HL-60 (cell line): Measurements from ENCODE around the gene HACL1.

ENCODE experiments used
- DNase-seq, 2 experiments: peaks; one replicate each; pipeline ENCODE4 v3.0.0-alpha.2; 2010 to 2020; ENCODE audit warnings: low read depth in 1 of 2, low spot score in 1 of 2
- H3K27ac ChIP-seq: fragments of 250-450 bp; sonication (Bioruptor Pico); replicated peaks from 2 replicates; pipeline ENCODE4 v1.5.1; 2020; ENCODE audit warnings: mild to moderate bottlenecking, moderate library complexity
- H3K27me3 ChIP-seq: fragments of 250-450 bp; sonication (Bioruptor Pico); 2 replicates; pipeline ENCODE4 v1.5.1; 2021; ENCODE audit warnings: mild to moderate bottlenecking, moderate library complexity; ENCODE audit not compliant: insufficient read depth, poor library complexity, severe bottlenecking
- H3K4me3 ChIP-seq: replicated peaks from 2 replicates; pipeline ENCODE4 v1.5.1; 2011; ENCODE audit warnings: mild to moderate bottlenecking, control low read depth, low read length; ENCODE audit not compliant: insufficient read depth
- GABPA ChIP-seq: IDR thresholded peaks from 2 replicates; pipeline ENCODE4 v1.6.1; 2012; ENCODE audit warnings: low read depth
- POLR2AphosphoS5 ChIP-seq: IDR thresholded peaks from 2 replicates; pipeline ENCODE4 v1.6.1; 2012; ENCODE audit warnings: low read depth
- SPI1 ChIP-seq: IDR thresholded peaks from 2 replicates; pipeline ENCODE4 v1.6.1; 2012; ENCODE audit warnings: low read depth, mild to moderate bottlenecking, borderline replicate concordance
- TF ChIP-seq, protein P1 (sequence below): IDR thresholded peaks from 2 replicates; pipeline ENCODE4 v1.6.1; 2012; ENCODE audit warnings: low read depth; ENCODE audit not compliant: insufficient replicate concordance
- TF ChIP-seq, protein P2 (sequence below): IDR thresholded peaks from one replicate; pipeline ENCODE4 v1.5.1; 2011; ENCODE audit warnings: low read length, control low read depth, inconsistent platforms; ENCODE audit not compliant: insufficient read depth

The HACL1 gene

DNA sequence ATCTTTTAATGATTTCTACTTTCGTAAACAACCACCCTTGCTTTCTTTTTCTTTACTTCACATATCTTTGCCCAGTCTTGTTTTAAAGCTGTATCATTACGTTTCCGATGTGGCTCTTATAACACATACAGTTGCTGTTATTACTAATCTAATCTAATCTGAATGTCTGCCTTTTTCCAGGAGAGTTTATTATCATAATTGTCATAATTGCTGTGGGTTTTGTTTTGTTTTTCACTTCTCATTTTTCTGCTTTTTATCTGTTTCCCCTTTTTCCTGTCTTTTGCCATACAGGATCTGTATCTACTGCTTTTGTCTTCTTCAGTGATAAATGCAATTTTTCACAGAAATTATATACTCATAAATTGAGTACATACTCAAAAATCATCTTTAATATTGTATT is 24.9 kb downstream of the HACL1 start:
- TF ChIP-seq SPI1 = peak; percentile 54; the same call in 1 of the 2 replicates
- TF ChIP-seq, protein P1, sequence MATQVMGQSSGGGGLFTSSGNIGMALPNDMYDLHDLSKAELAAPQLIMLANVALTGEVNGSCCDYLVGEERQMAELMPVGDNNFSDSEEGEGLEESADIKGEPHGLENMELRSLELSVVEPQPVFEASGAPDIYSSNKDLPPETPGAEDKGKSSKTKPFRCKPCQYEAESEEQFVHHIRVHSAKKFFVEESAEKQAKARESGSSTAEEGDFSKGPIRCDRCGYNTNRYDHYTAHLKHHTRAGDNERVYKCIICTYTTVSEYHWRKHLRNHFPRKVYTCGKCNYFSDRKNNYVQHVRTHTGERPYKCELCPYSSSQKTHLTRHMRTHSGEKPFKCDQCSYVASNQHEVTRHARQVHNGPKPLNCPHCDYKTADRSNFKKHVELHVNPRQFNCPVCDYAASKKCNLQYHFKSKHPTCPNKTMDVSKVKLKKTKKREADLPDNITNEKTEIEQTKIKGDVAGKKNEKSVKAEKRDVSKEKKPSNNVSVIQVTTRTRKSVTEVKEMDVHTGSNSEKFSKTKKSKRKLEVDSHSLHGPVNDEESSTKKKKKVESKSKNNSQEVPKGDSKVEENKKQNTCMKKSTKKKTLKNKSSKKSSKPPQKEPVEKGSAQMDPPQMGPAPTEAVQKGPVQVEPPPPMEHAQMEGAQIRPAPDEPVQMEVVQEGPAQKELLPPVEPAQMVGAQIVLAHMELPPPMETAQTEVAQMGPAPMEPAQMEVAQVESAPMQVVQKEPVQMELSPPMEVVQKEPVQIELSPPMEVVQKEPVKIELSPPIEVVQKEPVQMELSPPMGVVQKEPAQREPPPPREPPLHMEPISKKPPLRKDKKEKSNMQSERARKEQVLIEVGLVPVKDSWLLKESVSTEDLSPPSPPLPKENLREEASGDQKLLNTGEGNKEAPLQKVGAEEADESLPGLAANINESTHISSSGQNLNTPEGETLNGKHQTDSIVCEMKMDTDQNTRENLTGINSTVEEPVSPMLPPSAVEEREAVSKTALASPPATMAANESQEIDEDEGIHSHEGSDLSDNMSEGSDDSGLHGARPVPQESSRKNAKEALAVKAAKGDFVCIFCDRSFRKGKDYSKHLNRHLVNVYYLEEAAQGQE = no peak

DNA sequence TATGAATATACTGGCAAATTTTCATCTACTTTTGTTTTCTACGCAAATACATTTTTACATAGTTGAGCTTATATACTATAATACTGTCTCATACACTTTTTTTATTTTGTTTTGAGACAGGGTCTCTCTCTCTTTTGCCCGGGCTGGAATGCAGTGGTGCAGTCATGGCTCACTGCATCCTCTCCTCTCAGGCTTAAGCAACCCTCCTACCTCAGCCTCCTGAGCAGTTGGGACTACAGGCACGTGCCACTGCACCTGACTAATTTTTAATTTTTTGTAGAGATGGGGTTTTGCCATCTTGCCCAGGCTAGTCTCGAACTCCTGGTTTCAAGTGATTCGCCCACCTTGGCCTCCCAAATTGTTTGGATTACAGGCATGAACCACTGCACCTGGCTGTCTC is 25.9 kb downstream of the HACL1 start:
- no peaks in the 10 kb centered on the region for H3K27me3 ChIP-seq
- DNase-seq = no peak

More for the DNA sequence above, 24.9 kb downstream of the HACL1 start:
- no peak for DNase-seq
- no peak overlapping the region for H3K27ac ChIP-seq
- no peaks in the 10 kb centered on the region for H3K27me3 ChIP-seq
- H3K4me3 ChIP-seq = no peak overlapping the region

DNA sequence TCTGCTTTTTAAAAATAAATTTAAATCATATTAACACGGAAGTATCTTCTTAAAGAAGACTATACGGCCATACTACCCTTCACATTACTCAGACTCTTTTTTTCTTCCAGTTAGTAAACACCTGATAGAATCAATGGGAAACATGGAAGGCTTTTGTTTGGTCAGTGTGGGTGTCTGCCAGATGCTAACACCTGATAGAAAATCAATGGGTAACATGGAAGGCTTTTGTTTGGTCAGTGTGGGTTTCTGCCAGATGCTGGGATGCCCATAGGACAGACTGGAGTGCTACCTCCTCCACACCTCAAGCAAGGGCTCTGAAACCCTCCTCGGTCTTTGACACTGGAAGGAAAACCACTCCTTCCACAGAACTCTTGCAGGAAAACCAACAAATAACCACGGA is 29.2 kb downstream of the HACL1 start:
- TF ChIP-seq POLR2AphosphoS5 = no peak
- TF ChIP-seq, protein P2, sequence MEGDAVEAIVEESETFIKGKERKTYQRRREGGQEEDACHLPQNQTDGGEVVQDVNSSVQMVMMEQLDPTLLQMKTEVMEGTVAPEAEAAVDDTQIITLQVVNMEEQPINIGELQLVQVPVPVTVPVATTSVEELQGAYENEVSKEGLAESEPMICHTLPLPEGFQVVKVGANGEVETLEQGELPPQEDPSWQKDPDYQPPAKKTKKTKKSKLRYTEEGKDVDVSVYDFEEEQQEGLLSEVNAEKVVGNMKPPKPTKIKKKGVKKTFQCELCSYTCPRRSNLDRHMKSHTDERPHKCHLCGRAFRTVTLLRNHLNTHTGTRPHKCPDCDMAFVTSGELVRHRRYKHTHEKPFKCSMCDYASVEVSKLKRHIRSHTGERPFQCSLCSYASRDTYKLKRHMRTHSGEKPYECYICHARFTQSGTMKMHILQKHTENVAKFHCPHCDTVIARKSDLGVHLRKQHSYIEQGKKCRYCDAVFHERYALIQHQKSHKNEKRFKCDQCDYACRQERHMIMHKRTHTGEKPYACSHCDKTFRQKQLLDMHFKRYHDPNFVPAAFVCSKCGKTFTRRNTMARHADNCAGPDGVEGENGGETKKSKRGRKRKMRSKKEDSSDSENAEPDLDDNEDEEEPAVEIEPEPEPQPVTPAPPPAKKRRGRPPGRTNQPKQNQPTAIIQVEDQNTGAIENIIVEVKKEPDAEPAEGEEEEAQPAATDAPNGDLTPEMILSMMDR = no peak
- no peak for TF ChIP-seq SPI1
- TF ChIP-seq, protein P1 = no peak
- no peak for TF ChIP-seq GABPA

More for the DNA sequence above, 25.9 kb downstream of the HACL1 start:
- Histone ChIP-seq H3K4me3 (no peak overlapping the region), H3K27ac (no peak overlapping the region)
- TF ChIP-seq, protein P2 = no peak
- TF ChIP-seq, protein P1 = no peak
- TF ChIP-seq SPI1 (no peak), POLR2AphosphoS5 (no peak), GABPA (no peak)

DNA sequence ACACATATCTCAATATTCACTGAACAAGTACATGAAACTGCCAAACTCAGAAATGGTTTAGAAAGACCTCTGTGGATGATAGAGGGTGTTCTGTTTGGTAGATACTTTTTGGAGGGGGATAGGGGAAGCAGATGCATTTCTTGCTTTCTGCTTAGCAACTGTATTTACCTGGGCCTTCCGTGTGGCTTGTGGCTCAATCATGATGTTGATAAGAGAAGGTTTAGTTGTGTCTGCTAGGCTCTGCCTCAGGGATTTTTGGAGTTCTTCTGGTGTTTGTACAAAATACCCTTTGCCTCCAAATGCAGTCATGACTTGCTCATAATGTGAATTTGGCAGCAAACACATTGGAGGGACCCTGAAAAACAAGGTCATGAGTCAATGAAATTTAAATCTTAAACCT is 38.2 kb downstream of the HACL1 start:
- H3K27me3 ChIP-seq = no peaks in the 10 kb centered on the region

More for the DNA sequence above, 29.2 kb downstream of the HACL1 start:
- Histone ChIP-seq H3K27me3 (no peaks in the 10 kb centered on the region), H3K4me3 (no peak overlapping the region), H3K27ac (no peak overlapping the region)
- DNase-seq = no peak

More for the DNA sequence above, 38.2 kb downstream of the HACL1 start:
- Histone ChIP-seq H3K27ac (no peak overlapping the region), H3K4me3 (no peak overlapping the region)
- TF ChIP-seq SPI1 = no peak
- TF ChIP-seq GABPA = no peak
- TF ChIP-seq POLR2AphosphoS5 = no peak
- TF ChIP-seq, protein P2 = no peak
- no peak for DNase-seq
